ENCODE data around the gene SLC9A1.

DNA sequence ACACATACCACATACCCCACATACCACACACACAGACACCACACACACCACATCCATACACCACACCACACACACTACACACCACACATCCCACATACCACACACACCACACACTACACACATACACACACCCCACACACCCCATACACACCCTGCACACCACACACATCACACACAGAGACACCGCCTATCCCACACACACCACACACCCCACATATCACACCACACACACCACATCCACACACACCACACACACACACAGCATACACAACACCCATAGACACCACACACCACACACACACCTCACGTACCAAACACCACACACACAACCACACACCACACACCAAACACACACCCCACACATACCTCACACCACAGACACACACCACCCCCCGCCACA is 68.3 kb downstream of the SLC9A1 start:
- TF ChIP-seq, protein P1, sequence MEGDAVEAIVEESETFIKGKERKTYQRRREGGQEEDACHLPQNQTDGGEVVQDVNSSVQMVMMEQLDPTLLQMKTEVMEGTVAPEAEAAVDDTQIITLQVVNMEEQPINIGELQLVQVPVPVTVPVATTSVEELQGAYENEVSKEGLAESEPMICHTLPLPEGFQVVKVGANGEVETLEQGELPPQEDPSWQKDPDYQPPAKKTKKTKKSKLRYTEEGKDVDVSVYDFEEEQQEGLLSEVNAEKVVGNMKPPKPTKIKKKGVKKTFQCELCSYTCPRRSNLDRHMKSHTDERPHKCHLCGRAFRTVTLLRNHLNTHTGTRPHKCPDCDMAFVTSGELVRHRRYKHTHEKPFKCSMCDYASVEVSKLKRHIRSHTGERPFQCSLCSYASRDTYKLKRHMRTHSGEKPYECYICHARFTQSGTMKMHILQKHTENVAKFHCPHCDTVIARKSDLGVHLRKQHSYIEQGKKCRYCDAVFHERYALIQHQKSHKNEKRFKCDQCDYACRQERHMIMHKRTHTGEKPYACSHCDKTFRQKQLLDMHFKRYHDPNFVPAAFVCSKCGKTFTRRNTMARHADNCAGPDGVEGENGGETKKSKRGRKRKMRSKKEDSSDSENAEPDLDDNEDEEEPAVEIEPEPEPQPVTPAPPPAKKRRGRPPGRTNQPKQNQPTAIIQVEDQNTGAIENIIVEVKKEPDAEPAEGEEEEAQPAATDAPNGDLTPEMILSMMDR (IDR thresholded peaks at IDR 0.05), result no peak
- TF ChIP-seq EP300 (IDR thresholded peaks at IDR 0.05), result no peak
